Fibroblast of pulmonary artery (primary cell): Measurements from ENCODE around the gene IFNGR1.

Experiments used
- DNase-seq: peaks from one replicate; pipeline ENCODE4 v3.0.0-alpha.2; 2010; ENCODE audit warnings: low read depth
- H3K4me3 ChIP-seq: replicated peaks from 2 replicates; pipeline ENCODE4 v1.5.1; 2011; ENCODE audit warnings: low read depth, mild to moderate bottlenecking, control low read depth, low read length, moderate library complexity
- TF ChIP-seq, protein P1 (sequence below): IDR thresholded peaks from 2 replicates; pipeline ENCODE4 v1.5.1; 2011; ENCODE audit warnings: mild to moderate bottlenecking, control low read depth, low read length, inconsistent platforms; ENCODE audit errors: missing control alignments

Gene IFNGR1

DNA sequence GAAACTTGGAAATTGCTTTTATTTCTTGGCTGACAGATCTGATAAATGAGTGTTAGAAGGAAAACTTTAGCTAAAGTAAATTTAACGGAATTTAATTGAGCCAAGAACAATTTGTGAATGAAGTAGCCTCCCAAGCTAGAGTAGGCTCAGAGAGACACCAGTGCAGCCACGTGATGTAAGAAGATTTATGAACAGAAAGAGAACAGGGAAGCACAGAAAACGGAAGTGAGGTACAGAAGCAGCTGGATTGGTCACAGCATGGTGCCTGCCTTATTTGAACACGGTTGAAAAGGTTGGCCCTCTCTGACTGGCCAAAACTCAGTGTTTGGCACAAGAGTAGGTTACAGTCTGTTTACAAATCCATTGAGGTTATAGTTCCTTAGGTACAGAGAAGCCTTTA, 29.5 kb upstream of the IFNGR1 start:
- no peak overlapping the region for H3K4me3 ChIP-seq
- DNase-seq, result no peak
- TF ChIP-seq, protein P1, sequence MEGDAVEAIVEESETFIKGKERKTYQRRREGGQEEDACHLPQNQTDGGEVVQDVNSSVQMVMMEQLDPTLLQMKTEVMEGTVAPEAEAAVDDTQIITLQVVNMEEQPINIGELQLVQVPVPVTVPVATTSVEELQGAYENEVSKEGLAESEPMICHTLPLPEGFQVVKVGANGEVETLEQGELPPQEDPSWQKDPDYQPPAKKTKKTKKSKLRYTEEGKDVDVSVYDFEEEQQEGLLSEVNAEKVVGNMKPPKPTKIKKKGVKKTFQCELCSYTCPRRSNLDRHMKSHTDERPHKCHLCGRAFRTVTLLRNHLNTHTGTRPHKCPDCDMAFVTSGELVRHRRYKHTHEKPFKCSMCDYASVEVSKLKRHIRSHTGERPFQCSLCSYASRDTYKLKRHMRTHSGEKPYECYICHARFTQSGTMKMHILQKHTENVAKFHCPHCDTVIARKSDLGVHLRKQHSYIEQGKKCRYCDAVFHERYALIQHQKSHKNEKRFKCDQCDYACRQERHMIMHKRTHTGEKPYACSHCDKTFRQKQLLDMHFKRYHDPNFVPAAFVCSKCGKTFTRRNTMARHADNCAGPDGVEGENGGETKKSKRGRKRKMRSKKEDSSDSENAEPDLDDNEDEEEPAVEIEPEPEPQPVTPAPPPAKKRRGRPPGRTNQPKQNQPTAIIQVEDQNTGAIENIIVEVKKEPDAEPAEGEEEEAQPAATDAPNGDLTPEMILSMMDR, result no peak

DNA sequence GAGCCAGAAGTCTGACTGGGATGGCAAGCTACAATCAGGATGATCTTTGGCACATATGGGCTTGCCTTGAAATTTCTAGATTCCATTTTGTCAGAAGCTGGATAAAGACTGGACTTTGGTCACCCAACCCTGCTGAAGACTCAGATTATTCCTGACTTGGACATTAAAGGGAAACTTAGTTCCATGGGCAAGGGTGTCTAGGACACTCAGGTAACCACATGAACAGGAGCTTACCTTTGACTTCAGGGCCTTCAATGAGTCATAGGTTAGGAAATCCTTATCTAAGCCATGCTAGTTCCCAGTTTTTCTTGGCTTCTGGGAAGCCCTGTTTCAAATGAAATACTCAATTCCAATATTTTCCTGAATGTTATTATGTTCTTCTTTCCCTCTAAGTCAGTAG, 28.5 kb upstream of the IFNGR1 start:
- no peak overlapping the region for H3K4me3 ChIP-seq
- DNase-seq, result no peak
- TF ChIP-seq, protein P1, result no peak

DNA sequence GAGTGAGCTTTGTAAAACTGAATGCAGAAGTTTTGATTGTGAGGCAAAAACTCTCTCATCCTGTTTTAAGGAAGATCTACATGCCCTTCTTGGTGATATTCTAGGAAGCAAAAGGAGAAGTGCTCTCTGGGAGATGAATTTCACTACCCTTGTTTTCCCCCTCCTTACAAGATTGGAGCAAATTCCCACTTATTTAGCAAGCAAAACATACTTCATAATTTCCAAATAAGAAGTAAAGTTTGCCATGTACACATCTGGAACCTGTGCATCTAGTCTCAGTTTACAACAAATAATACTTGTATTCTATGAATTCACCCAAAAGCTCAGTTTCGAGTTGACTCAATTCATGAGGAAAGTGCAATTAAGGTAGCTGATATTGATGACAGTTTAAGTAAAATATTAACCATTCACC, 27.6 kb upstream of the IFNGR1 start:
- DNase-seq, result no peak
- TF ChIP-seq, protein P1, result no peak
- no peak overlapping the region for H3K4me3 ChIP-seq

DNA sequence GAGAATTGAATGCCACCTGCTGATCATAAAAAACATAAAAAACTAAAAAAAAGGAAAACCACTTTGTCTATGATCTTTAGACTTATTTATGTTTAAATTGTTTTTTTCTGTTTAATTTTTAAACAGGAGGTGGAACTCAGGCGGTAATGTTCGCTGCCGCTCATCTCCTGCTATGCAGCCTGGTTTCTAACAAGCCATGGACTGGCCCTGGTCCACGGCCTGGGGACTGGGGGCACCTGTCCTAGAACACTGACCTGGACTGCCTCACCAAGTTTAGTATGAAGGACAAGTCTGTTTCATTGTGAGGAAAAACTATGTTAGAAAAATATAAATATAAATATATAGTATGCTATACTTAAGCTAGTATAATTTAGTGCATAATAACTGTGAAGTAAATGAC, 27.0 kb upstream of the IFNGR1 start:
- TF ChIP-seq, protein P1, result no peak
- no peak for DNase-seq
- no peak overlapping the region for H3K4me3 ChIP-seq

DNA sequence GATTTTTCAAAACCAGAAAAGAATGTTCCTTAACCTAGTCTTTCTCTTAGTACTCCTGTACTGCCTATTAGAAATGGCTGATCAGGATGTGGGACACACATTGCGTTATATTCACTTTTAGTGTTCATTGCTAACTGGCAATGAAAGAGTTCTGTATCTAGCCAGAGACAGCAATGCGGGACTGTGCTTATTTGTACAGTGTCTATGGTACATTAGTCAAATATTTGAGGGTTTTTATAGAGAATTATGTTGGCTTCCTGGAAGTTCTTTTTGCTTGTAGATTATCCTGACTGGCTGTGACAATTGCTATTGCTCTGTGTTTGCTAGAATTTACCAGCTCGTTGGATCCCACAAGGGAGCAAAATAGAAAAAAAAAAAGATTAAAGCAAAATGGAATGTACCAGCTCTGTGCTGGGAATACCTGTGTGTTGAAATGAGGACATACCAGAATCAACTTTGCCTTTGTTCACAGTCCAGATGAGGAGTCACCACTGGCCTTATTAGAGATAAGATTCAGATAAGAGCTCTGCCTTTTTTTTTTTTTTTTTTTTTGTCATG, 22.4 kb upstream of the IFNGR1 start:
- TF ChIP-seq, protein P1, result no peak
- no peak overlapping the region for H3K4me3 ChIP-seq
- DNase-seq, result peak; percentile 56

DNA sequence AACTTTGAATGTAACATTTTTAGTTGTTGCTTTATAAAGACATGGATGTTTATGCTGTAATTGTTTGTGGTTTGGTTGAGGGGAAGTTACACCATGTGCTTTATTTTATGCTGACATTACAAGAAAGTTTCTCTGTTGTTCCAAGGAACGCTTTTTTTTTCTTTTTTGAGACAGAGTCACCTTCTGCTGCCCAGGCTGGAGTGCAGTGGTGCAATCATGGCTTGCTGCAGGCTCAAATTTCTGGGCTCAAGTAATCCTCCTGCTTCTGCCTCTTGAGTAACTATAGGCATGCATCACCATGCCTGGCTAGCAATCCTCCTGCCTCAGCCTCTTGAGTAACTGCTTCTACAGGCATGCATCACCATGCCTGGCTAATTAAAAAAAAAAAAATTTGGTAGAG, 21.0 kb upstream of the IFNGR1 start:
- no peak overlapping the region for H3K4me3 ChIP-seq
- DNase-seq, result peak; percentile 96
- TF ChIP-seq, protein P1, result no peak

DNA sequence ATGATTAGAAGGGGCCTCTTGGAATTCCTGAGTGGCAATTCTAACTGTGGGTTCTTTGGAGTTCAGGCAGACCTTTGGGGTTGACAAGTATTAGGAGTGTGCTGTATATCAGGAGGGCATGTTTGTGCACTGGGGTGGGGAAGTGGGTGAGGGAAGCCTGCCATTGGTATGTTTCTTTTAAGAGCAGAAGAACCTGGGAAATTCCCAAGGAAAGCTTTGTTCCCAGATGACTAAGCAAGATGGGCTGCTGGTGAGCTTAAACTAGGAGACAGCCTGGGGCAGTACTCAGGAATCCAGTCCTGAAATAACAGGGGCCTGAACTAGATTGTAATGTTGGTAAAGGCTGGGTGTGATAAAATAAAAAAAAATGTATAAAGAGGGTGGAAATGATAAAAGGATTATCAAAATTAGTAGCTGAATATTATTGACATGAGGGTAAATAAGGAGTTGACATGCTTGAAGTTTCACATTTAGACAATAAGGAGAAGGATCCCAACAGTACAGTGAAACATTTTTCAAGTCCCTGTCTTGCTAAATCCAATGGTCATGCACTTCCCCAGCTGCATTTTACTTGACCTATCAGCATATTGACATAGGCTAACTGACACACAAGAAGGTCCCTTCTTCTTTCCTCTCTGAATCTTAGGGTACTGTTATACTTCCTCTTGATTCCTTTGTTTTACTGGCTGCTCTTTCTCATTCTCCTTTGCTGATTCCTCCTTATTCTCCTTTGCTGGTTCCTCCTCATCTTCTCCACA, 18.4 kb upstream of the IFNGR1 start:
- TF ChIP-seq, protein P1, result no peak
- DNase-seq, result peak; percentile 90
- no peak overlapping the region for H3K4me3 ChIP-seq
